ENCODE results near the gene KCP. TPM values are rescaled to one million over a fixed set of nuclear protein-coding genes. Genes with fewer than 3 reads are reported as not detected.
"Not testable (repeated sequence)": the region's sequence is repeated elsewhere in the genome, so short reads cannot be mapped to it uniquely, and the experiment has no call there.

Gene KCP
- total RNA-seq, 1 donor from 2014 or later, result 0.70 TPM

DNA sequence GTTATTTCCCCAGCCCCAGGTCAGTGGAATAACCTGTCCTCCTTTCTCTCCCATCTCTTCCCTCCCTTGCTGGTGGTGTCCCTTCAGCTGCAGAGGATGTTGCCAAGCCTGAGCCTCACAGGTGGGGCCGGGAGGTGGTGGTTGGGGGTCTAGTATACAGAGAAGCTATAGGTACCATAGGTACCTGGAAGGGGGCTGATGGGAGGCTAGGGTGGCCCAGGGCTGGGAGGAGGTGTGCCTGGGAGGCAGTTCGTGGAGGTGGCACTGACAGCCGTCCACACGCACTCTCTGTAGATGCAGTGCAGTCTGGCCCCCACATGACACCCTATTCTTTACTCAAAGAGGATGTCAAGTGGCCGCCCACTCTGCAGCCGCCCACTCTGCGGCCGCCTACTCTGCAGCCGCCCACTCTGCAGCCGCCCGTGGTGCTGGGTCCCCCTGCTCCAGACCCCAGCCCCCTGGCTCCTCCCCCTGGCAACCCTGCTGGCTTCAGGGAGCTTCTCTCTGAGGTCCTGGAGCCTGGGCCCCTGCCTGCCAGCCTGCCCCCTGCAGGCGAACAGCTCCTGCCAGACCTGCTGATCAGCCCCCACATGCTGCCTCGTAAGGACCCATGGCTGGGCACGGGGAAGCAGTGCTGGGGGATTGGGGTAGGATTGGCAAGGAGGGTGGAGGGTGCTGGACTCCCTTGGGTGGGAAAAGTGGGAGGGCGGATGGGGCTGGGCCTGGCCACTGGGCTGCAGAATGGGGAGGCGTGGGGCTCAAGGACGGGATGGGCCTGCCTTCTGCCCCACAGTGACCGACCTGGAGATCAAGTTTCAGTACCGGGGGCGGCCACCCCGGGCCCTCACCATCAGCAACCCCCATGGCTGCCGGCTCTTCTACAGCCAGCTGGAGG, 36.7 kb upstream of the KCP start:
- no peaks in the 10 kb centered on the region for H3K9me3 Mint-ChIP-seq (ENCODE audit: unreplicated experiment)
- no peak overlapping the region for H3K4me3 Mint-ChIP-seq (ENCODE audit: unreplicated experiment)
- H3K4me1 Mint-ChIP-seq (ENCODE audit: unreplicated experiment), result no peaks in the 10 kb centered on the region
- peaks cover 3% of the 10 kb centered on the region for H3K36me3 Mint-ChIP-seq (ENCODE audit: unreplicated experiment)
- TF ChIP-seq, protein P1, sequence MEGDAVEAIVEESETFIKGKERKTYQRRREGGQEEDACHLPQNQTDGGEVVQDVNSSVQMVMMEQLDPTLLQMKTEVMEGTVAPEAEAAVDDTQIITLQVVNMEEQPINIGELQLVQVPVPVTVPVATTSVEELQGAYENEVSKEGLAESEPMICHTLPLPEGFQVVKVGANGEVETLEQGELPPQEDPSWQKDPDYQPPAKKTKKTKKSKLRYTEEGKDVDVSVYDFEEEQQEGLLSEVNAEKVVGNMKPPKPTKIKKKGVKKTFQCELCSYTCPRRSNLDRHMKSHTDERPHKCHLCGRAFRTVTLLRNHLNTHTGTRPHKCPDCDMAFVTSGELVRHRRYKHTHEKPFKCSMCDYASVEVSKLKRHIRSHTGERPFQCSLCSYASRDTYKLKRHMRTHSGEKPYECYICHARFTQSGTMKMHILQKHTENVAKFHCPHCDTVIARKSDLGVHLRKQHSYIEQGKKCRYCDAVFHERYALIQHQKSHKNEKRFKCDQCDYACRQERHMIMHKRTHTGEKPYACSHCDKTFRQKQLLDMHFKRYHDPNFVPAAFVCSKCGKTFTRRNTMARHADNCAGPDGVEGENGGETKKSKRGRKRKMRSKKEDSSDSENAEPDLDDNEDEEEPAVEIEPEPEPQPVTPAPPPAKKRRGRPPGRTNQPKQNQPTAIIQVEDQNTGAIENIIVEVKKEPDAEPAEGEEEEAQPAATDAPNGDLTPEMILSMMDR (IDR thresholded peaks at IDR 0.05), result no peak
- DNase-seq (ENCODE audit: extremely low spot score, unreplicated experiment), result no peak
- peaks cover 9% of the 10 kb centered on the region for H3K27me3 Mint-ChIP-seq (ENCODE audit: unreplicated experiment)
- H3K27ac Mint-ChIP-seq (ENCODE audit: unreplicated experiment), result no peak overlapping the region

DNA sequence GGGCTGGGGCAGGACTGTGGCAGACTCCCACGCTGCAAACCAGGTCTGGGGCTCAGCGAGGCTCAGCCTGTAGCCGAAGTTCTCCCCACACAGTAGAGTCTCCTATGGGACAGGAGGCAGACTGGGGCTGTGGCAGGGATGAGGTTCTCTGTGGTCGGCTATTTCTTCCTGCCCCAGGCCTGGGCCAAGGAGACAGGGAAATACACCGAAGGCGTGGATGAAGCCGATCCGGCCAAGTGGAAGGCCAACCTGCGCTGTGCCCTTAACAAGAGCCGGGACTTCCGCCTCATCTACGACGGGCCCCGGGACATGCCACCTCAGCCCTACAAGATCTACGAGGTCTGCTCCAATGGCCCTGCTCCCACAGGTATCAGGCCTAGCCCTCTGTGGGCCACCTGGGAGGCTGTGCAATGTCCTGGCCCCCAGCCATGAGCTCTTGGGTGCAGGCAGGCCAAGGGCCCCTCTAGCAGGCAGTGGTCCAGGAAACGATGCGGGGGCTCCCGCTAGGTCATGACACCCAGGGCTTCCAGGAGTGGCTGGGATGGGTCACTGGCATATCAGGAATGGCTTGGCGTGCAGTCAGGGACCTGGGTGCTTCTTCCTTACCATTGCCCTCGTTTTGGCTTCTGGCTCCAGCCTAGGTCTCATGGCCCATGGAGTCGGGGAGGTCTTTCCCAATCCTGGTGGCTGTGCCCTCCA, 35.3 kb upstream of the KCP start:
- Mint-ChIP-seq H3K4me1 (ENCODE audit: unreplicated experiment) (no peaks in the 10 kb centered on the region), H3K27me3 (ENCODE audit: unreplicated experiment) (peaks cover 19% of the 10 kb centered on the region), H3K27ac (ENCODE audit: unreplicated experiment) (no peak overlapping the region), H3K4me3 (ENCODE audit: unreplicated experiment) (no peak overlapping the region), H3K9me3 (ENCODE audit: unreplicated experiment) (no peaks in the 10 kb centered on the region), H3K36me3 (ENCODE audit: unreplicated experiment) (no peaks in the 10 kb centered on the region)
- no peak for DNase-seq (ENCODE audit: extremely low spot score, unreplicated experiment)
- TF ChIP-seq, protein P1 (IDR thresholded peaks at IDR 0.05), result no peak

DNA sequence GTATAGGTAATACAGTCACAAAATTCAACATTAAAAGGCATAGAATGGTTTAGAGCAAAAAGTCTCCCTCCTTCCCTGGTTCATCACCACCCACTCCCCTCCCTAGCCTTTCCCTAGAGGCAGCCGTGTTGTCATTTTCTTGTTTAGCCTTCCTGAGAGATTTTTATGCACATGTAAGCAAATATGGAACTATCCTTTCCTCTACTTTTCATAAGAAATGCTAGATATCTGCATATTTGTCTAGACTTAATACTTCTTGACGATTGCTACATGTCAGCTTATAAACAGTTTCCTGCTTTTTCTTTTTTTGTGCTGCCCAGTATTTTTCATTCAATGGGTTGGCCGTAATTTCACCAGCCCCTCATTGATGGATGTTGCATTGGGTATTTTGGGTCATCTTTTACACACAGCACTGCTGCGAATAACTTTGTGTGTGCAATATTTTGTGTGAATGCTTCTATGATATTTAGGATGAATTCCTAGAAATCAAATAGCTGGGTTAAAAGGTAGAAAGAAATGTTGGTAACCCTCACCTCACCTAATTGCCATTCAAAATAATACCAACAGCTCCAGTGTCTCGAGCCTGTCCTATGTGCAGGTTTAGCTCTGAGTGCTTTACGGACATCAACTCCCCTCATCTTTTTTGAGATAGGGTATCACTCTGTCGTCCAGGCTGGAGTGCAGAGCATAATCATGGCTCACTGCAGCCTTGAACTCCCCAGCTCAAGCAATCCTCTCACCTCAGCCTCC, 34.2 kb upstream of the KCP start:
- H3K4me3 Mint-ChIP-seq (ENCODE audit: unreplicated experiment), result no peak overlapping the region
- no peak for DNase-seq (ENCODE audit: extremely low spot score, unreplicated experiment)
- no peaks in the 10 kb centered on the region for H3K9me3 Mint-ChIP-seq (ENCODE audit: unreplicated experiment)
- H3K27me3 Mint-ChIP-seq (ENCODE audit: unreplicated experiment), result peaks cover 25% of the 10 kb centered on the region
- TF ChIP-seq, protein P1 (IDR thresholded peaks at IDR 0.05), result no peak
- H3K4me1 Mint-ChIP-seq (ENCODE audit: unreplicated experiment), result no peaks in the 10 kb centered on the region
- no peaks in the 10 kb centered on the region for H3K36me3 Mint-ChIP-seq (ENCODE audit: unreplicated experiment)
- H3K27ac Mint-ChIP-seq (ENCODE audit: unreplicated experiment), result no peak overlapping the region

DNA sequence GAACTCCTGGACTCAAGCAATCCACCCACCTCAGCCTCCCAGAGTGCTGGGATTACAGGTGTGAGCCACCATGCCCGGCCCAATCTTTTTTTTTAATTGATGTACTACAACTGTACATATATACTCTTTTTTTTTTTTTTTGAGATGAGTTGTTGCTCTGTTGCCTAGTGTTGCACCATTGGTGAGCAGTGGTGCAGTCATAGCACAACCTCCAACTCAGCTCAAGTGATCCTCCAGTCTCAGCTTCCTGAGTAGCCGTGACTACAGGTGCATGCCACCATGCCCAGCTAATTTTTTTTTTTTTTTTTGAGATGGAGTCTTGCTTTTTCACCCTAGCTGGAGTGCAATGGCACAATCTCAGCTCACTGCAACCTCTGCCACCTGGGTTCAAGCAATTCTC, 32.7 kb upstream of the KCP start:
- not testable (repeated sequence) for DNase-seq (ENCODE audit: extremely low spot score, unreplicated experiment); H3K9me3 Mint-ChIP-seq (ENCODE audit: unreplicated experiment); H3K27ac Mint-ChIP-seq (ENCODE audit: unreplicated experiment); H3K36me3 Mint-ChIP-seq (ENCODE audit: unreplicated experiment); H3K4me1 Mint-ChIP-seq (ENCODE audit: unreplicated experiment); H3K4me3 Mint-ChIP-seq (ENCODE audit: unreplicated experiment)
- H3K27me3 Mint-ChIP-seq (ENCODE audit: unreplicated experiment), result peaks cover 30% of the 10 kb centered on the region

DNA sequence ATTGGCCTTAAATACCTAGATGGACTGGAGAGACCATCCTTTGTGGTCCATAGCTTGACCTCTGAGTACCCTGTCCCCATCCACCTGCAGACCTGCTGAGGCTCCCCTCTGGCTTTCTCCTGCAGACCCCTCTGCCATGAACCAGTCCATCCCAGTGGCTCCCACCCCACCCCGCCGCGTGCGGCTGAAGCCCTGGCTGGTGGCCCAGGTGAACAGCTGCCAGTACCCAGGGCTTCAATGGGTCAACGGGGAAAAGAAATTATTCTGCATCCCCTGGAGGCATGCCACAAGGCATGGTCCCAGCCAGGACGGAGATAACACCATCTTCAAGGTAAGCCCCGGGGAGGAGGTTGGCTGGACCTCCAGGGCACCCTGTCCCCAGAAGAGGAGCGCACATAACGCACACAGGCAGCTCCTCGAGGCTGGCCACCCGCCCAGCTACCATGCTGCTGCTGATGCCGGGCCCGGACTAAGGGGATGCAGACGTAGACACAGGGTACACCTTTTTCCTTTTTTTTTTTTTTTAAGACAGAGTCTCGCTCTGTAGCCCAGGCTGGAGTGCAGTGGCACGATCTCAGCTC, 31.5 kb upstream of the KCP start:
- H3K27me3 Mint-ChIP-seq (ENCODE audit: unreplicated experiment), result peaks cover 35% of the 10 kb centered on the region
- no peaks in the 10 kb centered on the region for H3K9me3 Mint-ChIP-seq (ENCODE audit: unreplicated experiment)
- H3K4me1 Mint-ChIP-seq (ENCODE audit: unreplicated experiment), result peaks cover 9% of the 10 kb centered on the region
- no peak overlapping the region for H3K27ac Mint-ChIP-seq (ENCODE audit: unreplicated experiment)
- no peak for DNase-seq (ENCODE audit: extremely low spot score, unreplicated experiment)
- TF ChIP-seq, protein P1 (IDR thresholded peaks at IDR 0.05), result no peak
- no peaks in the 10 kb centered on the region for H3K36me3 Mint-ChIP-seq (ENCODE audit: unreplicated experiment)
- no peak overlapping the region for H3K4me3 Mint-ChIP-seq (ENCODE audit: unreplicated experiment)

All from osteocyte (in vitro differentiated cells).